ENCODE results near the gene REG3G.
"Not testable (repeated sequence)": the region's sequence is repeated elsewhere in the genome, so short reads cannot be mapped to it uniquely, and the experiment has no call there.

- not testable (repeated sequence) for TF ChIP-seq POLR2AphosphoS5 (IDR thresholded peaks at IDR 0.05; ENCODE audit: low read depth, low read length); POLR2A (IDR thresholded peaks at IDR 0.05; ENCODE audit: low read depth, low read length); TAF1 (IDR thresholded peaks at IDR 0.05; ENCODE audit: borderline replicate concordance, low read depth, low read length)
These were observed 28.0 kb downstream of the REG3G start for GRCh38 chr2:79053486-79053885.

Data from GM12892 (cell line).